GM19438 (cell line): Measurements from ENCODE around the gene CRIM1.
"Not testable (repeated sequence)": the region's sequence is repeated elsewhere in the genome, so short reads cannot be mapped to it uniquely, and the experiment has no call there.

Source experiments
- ATAC-seq: cut with Tn5 transposase; IDR thresholded peaks from one replicate; pipeline ENCODE4 v1.9.1; 2021; ENCODE audit warnings: low read depth; ENCODE audit not compliant: unreplicated experiment

The CRIM1 gene

GRCh38 chr2:36351736-36352349, 3.7 kb upstream of the CRIM1 start:
- ATAC-seq = no peak

DNA sequence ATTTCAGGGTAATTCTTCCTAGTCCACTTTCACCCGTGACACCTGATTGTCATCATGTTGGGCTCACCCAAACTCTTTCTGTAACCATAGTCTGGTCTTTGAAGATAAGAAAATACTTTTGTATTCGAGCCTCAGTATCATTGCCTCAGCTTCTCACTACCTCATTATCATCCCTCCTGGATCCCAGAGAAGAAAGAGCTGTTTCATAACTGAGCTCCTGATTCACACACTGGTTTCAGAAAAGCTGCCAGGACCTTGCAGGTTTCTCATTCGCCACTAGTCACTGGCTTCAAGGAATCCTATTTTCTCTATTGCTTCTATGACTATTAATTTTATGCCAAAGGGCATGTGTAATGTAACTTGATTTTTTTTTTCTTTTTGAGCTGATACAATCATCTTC, 2.9 kb upstream of the CRIM1 start:
- no peak for ATAC-seq

DNA sequence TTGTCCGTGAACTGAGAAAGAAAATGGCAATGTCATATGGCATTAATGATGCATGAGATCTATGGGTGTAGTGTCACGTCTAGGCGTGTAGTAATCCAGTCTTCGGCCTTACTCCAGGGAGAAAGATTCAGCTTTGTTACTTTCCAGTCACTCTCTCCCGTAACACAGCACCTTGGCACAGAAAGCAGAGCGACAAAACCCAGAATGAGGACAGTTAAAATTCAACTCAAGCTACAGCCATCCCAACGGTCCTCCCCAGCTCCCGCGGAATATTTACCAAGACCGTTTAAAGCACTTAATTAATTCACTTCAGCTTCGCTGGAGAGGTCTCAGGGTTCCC, 797 bp upstream of the CRIM1 start:
- no peak for ATAC-seq

DNA sequence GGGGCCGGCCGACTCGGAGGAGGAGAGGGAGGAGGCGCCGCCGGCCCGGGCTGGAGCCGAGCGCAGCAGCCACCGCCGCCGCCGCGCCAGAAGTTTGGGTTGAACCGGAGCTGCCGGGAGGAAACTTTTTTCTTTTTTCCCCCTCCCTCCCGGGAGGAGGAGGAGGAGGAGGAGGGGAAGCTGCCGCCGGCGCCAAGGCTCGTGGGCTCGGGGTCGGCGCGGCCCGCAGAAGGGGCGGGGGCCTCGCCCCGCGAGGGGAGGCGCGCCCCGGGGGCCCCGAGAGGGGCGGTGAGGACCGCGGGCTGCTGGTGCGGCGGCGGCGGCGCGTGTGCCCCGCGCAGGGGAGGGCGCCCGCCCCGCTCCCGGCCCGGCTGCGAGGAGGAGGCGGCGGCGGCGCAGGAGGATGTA, 316 bp downstream of the CRIM1 start:
- no peak for ATAC-seq

DNA sequence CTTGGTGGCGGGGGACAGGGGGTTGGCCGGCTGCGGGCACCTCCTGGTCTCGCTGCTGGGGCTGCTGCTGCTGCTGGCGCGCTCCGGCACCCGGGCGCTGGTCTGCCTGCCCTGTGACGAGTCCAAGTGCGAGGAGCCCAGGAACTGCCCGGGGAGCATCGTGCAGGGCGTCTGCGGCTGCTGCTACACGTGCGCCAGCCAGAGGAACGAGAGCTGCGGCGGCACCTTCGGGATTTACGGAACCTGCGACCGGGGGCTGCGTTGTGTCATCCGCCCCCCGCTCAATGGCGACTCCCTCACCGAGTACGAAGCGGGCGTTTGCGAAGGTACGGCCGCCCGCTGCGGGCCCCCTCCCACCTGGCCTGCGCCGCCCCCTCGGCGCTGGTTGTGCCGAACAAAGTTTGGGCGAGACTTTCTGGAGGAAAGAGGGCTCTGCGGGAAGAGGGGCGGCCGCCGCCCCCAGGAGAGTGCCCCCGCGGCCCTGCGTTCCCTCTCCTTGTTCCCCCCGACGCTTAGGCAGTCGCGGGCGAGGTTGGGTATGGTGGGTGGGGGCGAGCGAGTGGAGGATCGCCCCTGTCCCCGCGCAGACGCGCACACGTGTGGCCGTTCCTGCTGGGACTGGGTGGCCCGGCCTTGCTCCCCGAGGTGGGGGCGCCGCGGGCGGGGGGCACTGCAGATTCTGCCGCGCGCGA, 866 bp downstream of the CRIM1 start:
- peak; percentile 16 for ATAC-seq

DNA sequence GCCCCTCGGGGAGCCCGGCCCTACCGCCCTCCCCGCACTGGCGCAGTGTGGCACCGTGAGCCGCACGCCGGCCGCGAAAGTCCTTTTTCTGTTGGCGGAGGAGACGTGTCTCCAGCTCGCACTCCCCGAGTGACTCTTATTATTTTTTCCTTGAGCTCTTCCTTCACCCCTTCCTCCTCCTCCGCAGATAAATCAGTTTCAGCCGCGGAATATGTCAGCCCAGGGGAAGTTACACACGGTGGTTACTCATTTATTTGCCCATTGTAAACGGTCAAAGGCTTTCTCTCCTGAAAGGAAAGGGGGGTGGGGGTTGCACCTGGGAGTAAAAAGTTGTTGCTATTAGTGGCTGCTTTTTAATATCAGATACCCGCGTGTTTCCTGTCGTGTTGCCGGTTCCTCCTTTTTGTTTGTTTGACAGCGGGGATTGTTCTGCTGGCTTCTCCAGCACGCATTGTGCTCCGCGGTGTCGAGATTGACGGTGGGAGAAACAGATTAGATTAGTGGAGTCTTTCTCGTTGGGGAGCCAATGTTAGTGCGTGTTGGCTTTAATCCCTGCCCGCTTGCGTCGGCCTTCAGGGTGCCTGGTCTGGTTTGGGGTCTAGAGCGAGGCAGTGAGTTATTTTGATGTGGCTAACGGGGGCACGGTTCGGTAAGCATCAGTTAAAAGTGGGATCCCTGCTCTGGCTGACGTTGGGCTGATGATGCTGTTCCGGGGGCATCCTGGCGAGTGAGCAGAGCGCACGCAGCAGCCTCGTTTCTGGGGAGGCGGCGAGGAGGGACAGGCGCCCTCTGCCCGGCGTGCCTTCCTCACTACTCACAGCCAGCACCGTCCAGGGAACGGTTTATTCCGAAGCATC, 1.6 kb downstream of the CRIM1 start:
- ATAC-seq = peak; percentile 35

- peak; percentile 23 for ATAC-seq
These were observed 2.5 kb downstream of the CRIM1 start for GRCh38 chr2:36357847-36358659.

GRCh38 chr2:36359067-36359466, 3.5 kb downstream of the CRIM1 start:
- no peak for ATAC-seq

DNA sequence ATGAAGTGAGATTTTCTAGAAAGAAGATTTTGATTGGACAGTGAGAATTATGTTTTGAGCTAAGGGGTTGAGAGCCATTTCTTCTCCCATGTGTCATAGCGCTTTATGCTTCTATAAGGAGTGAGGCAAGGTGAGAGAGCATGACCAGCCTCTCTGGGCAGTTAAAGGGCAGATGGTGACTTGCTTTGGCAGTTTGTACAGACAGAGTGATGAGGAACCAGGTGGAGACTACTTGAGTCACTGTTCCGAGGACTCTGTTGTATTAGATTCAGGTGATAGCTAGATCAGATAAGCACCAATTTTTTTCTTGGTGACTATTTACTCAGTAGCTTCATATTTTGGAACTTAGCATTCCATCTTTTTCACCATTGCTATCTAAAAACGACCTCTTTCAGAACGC, 4.5 kb downstream of the CRIM1 start:
- no peak for ATAC-seq

DNA sequence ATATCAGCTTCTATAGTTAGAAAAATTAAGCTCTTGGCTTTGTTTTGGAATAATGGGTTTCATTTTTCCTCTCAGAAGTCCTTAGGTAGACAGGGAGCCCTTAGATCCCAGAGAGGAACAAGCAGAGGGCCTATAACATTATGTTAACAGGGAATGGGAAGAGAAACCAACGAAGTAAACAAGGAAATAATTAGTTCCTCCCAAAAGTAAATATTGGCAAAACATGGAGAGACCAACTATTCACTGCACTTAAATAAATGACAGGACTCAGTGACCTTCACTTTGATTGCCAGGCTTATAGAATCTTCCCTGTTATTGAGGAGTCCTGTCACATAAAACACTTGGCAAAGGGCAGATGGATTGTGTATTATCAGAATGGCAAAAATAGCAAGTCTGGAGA, 5.3 kb downstream of the CRIM1 start:
- no peak for ATAC-seq

- no peak for ATAC-seq
These were observed 5.8 kb downstream of the CRIM1 start for GRCh38 chr2:36361396-36361795.

GRCh38 chr2:36362291-36362690, 6.7 kb downstream of the CRIM1 start:
- ATAC-seq = no peak

- not testable (repeated sequence) for ATAC-seq
These were observed 7.5 kb downstream of the CRIM1 start for GRCh38 chr2:36363085-36363484.

DNA sequence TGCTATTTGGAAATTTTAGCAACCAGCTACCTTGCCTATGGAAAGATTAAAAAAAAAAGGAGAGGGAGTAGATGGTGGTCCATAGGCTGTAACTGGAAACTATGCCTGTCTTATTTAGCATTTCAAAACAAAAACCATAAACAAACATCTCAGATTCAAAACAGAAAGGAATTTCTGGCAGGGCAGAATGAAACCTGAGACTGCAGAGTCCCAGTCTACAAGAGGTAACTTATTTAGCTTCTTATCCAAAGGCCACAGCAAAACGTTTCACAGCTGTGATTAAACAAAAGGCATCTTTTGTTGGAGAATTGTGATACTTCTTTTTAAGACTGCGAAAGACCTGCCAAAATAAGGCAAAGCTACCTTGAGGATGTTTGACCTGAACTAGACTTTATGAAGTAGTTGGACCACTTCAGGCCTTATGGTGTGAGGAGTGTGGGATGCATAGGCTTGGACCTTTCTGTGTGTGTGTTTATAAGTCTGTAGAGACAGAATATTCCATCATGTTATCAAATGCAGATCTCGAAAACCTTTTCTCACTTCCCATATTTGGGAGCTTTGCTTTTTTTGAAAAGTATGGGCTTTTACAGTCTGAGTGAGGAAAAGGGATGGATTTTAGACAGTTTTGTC, 11.0 kb downstream of the CRIM1 start:
- no peak for ATAC-seq

- ATAC-seq = no peak
These were observed 11.9 kb downstream of the CRIM1 start for GRCh38 chr2:36367486-36367885.

DNA sequence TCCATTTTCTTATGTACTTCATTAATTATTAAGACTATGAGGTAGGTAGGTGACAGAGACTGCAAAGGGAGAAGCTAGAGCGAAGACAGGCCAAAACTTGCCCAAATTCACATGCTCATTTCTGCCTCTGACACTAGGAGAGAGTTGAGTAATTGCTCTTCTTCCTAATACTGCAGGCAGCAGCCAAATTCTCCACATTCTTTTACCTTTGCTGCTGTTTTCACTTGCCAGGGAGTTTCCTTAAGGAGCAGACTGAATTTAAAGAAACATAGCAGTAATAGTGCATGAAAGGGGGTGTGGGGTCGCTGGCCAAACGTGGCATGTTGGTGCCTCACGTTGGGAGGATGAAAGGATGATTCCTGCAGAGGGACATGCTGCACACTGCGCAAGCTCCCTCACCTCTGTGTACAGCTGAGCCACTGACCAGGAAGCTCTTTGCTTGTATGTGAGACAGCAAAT, 12.3 kb downstream of the CRIM1 start:
- ATAC-seq = no peak

DNA sequence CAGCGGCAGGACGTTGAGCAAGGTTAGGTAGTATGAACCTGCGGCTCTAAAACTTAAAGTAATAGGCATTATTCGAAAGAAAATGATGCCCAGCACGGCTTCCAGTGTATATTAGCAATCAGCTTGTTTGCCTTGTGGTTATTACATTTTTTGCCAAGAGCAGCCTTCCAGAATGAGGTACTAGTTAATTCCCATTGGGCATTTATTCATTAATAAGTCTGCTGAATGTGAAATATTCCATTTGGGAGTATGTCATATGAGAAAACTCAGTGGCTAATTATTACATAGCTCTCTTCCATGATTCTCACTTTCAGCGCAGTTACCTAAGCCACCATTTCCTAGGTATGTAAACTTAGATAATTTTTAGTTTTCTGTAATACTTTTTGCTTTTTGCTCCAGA, 12.9 kb downstream of the CRIM1 start:
- no peak for ATAC-seq

GRCh38 chr2:36369163-36369562, 13.6 kb downstream of the CRIM1 start:
- no peak for ATAC-seq

GRCh38 chr2:36369716-36370115, 14.1 kb downstream of the CRIM1 start:
- ATAC-seq = no peak

GRCh38 chr2:36370281-36370680, 14.7 kb downstream of the CRIM1 start:
- no peak for ATAC-seq
